Psoas muscle (tissue), 8 donors: ENCODE data around the gene TSPAN5. TPM values are rescaled to one million over a fixed set of nuclear protein-coding genes. Genes with fewer than 3 reads are reported as not detected.

Source experiments
- ATAC-seq, 4 donors: fragments of 200-7000 bp; cut with Tn5 transposase; one replicate each; pipeline ENCODE4 v1.9.1; 2020; ENCODE audit warnings: moderate library complexity in 3 of 4, mild to moderate bottlenecking in 2 of 4
- DNase-seq, 2 donors: peaks; one replicate each; pipeline ENCODE4 v3.0.0-alpha.2; 2020
- H3K27ac ChIP-seq: fragments of 200-600 bp; one replicate; pipeline ENCODE4 v1.8.0; 2022
- H3K27me3 ChIP-seq, 3 donors: fragments of 200-600 bp in 1 of 3; one replicate each; pipeline versions ENCODE4 v1.6.1 to v1.8.0; 2013 to 2022; ENCODE audit warnings: low read length in 2 of 3, mild to moderate bottlenecking in 2 of 3, moderate library complexity in 1 of 3; ENCODE audit not compliant: insufficient read depth in 3 of 3
- H3K36me3 ChIP-seq, 2 donors: fragments of 200-600 bp in 1 of 2; one replicate each; pipeline versions ENCODE4 v1.6.1 to v1.8.0; 2013 to 2022; ENCODE audit warnings: low read depth in 1 of 2, mild to moderate bottlenecking in 1 of 2, moderate library complexity in 1 of 2; ENCODE audit not compliant: insufficient read depth in 1 of 2
- H3K4me1 ChIP-seq: fragments of 200-600 bp; one replicate; pipeline ENCODE4 v1.8.0; 2022
- H3K4me3 ChIP-seq: fragments of 200-600 bp; one replicate; pipeline ENCODE4 v1.8.0; 2022; ENCODE audit warnings: mild to moderate bottlenecking
- H3K9me3 ChIP-seq: fragments of 200-600 bp; one replicate; pipeline ENCODE4 v1.8.0; 2022
- CTCF ChIP-seq: fragments of 200-600 bp; IDR thresholded peaks from one replicate; pipeline ENCODE4 v1.8.0; 2022; ENCODE audit warnings: antibody characterized with exemption
- WGBS, 3 donors: extraction: QIAGEN DNeasy Blood & Tissue Kit; methylation state at CpG; one replicate each; pipeline versions ENCODE4 v1.1.6 to v1.1.7; 2013; 5-methylcytosine and 5-hydroxymethylcytosine counted together
- intact Hi-C, 2 donors: fragments of 100-400 bp; cut with DNase I; formaldehyde crosslinking; loops; one replicate each; pipeline versions ENCODE4 v1.11.0 to v1.14.2; 2022
- polyA plus RNA-seq, 3 donors: library from polyadenylated mRNA; stranded (reverse); fragments of 200-250 nt; gene quantifications; one replicate each; pipeline ENCODE4 v1.2.3, GENCODE V29; 2013
- total RNA-seq, 4 donors: library from RNA; stranded (reverse); fragmentation: NEBNext Ultra II Directional in 2 of 4; extraction: Animal tissue kit (Norgen Biotek cat#: 25700) in 2 of 4; gene quantifications; one replicate each; pipeline versions ENCODE4 v1.2.1 to v1.2.4, GENCODE V29; 2021 to 2023
- donor health status: healthy with polysubstance abuse.
- donor health status: DM: no; HTN: no; CAD: no; lungs with moderate emphysema.
- donor health status: Bipolar disorder and iron deficiency.
- donor health status: healthy.
- donor health status: DM: yes; HTN: yes; CAD: no.
- donor health status: DM: no; HTN: no; CAD: no.
- donor health status: DM: no; HTN: no; CAD: no.
- donor health status: DM: yes; HTN: yes; CAD: no.

The TSPAN5 gene
- total and polyA plus RNA-seq, 7 donors, result 0.63 to 7.3 (median 3.8) TPM

DNA sequence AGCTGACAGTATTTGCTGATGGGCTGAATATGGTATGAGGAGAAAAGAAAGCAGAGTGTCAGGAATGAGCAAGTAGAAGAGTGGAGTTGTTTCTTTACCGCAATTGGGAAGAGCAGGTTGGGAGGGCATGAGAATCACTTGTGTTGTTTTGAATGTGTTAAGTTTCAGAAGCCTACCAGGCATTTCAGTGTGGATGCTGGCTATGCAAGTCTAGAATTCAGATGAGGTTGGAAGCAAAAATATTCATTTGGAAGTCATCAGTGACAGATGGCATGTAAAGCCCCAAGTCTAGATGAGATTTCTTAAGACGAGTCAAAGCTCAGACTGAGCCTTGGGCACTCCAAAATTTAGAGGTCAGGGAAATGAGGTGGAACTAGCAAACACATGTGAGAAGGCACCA is 156.4 kb downstream of the TSPAN5 start:
- 64 to 88% (median 85%) methylated on average over 2 of the region's 2 CpGs for WGBS, 3 donors
- no peak for TF ChIP-seq CTCF

DNA sequence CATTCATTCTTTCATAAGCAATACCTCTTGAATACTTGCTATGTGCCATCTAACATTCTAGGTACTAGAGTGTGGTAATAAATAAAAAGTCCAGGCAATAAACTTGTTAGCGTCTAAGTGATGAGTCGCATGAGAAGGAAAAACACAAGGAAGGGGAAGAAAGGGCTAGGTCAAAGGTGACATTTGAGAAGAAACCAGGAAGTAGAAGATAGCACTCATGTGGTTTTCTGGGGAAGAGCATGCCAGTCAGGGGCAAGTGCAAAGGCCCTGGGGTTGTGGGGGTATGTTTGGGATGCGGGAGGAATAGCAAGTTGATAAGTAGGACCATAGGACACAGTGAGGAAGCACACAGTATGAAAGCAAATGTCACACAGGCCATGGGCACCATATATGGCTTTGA is 157.0 kb downstream of the TSPAN5 start:
- intact Hi-C loops, result no loop called here
- Histone ChIP-seq H3K4me3 (no peak overlapping the region), H3K27me3 (no peaks in the 10 kb centered on the region), H3K27ac (no peak overlapping the region), H3K36me3 (no peaks in the 10 kb centered on the region), H3K9me3 (no peaks in the 10 kb centered on the region), H3K4me1 (no peaks in the 10 kb centered on the region)
- ATAC-seq (no peak), DNase-seq (no peak)
- whole genome bisulfite sequencing, 3 donors, result 97 to 99% (median 98%) methylated on average over 3 of the region's 3 CpGs
- TF ChIP-seq CTCF, result no peak

More for the DNA sequence above, 156.4 kb downstream of the TSPAN5 start:
- intact Hi-C loops, result no loop called here
- Histone ChIP-seq H3K36me3 (no peaks in the 10 kb centered on the region), H3K9me3 (no peaks in the 10 kb centered on the region), H3K4me3 (no peak overlapping the region), H3K27ac (no peak overlapping the region), H3K27me3 (no peaks in the 10 kb centered on the region), H3K4me1 (no peaks in the 10 kb centered on the region)
- ATAC-seq (no peak), DNase-seq (no peak)

DNA sequence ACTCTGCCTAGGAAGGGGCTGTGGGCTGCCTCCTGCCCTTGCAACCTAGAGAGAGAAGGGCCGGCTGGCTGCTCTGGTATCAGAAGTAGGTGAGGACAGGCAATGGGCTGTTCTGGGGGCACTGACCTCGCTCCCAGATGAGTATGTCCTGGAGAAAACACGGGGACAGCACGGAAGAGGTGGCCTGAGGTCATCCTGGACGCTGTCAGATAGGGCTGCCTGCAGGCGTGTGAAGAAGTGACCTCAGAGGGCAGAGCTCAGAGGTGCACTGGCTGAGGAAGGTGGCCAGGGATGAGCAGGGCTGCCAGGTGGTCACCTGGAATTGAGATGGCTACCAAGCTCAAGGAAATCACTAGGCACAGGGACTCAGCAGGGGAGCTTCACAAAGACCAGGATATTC is 159.6 kb downstream of the TSPAN5 start:
- TF ChIP-seq CTCF, result no peak
- Histone ChIP-seq H3K27ac (no peak overlapping the region), H3K4me1 (no peaks in the 10 kb centered on the region), H3K9me3 (no peaks in the 10 kb centered on the region), H3K4me3 (no peak overlapping the region), H3K36me3 (no peaks in the 10 kb centered on the region), H3K27me3 (no peaks in the 10 kb centered on the region)
- ATAC-seq (no peak), DNase-seq (no peak)
- intact Hi-C loops, result no loop called here
- 86 to 95% (median 86%) methylated on average over 6 of the region's 6 CpGs for WGBS, 3 donors

DNA sequence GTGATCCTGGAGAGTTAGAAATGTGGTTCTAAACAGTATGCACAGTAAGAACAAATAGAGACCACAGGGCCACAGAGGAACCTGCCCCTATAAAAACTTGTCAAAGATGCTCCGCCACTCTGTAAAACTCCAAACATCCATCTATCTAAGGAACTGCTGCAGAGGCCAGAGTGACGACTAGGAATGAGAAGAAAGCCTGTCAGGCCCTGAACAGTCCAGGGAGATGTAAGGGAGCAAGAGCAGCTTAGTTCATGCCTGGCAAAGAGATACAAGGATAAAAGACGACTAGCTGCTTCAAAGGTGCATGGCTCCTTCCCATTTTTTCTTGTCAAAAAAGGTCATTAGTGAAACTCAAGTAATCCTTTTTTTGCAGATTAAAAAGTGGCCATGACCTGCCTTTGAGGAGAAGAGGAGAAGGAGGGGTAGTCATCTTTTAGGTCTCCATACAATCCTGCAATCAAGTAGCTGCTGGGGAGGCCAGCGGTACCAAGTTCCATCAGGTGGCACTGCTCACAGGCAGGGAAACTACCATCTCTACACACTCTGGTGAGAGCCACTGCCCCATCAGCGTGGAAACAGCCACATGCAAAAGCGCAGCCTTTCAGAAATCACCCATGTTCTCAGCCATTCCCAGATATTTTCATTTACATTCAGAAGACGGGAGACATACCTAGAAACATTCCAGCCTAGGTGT is 162.1 kb downstream of the TSPAN5 start:
- no peak for TF ChIP-seq CTCF
- Histone ChIP-seq H3K4me3 (no peak overlapping the region), H3K4me1 (no peaks in the 10 kb centered on the region), H3K9me3 (no peaks in the 10 kb centered on the region), H3K36me3 (no peaks in the 10 kb centered on the region), H3K27ac (no peak overlapping the region), H3K27me3 (no peaks in the 10 kb centered on the region)
- WGBS, 3 donors, result 84 to 87% (median 85%) methylated on average over 7 of the region's 7 CpGs
- DNase-seq (no peak), ATAC-seq (no peak)
- intact Hi-C loops, result no loop called here

GRCh38 chr4:98493296-98493695 is 165.1 kb downstream of the TSPAN5 start:
- no peak for ATAC-seq
- intact Hi-C loops, result no loop called here
- WGBS, 3 donors, result 77 to 80% (median 79%) methylated on average over 4 of the region's 4 CpGs
- no peaks in the 10 kb centered on the region for H3K36me3 ChIP-seq
- no peaks in the 10 kb centered on the region for H3K4me1 ChIP-seq
- no peaks in the 10 kb centered on the region for H3K27me3 ChIP-seq
- no peaks in the 10 kb centered on the region for H3K9me3 ChIP-seq
- no peak overlapping the region for H3K4me3 ChIP-seq
- no peak for TF ChIP-seq CTCF
- no peak overlapping the region for H3K27ac ChIP-seq
- no peak for DNase-seq
